Testis (tissue), 3 donors: ENCODE data around the gene IFITM1. TPM values are rescaled to one million over a fixed set of nuclear protein-coding genes. Genes with fewer than 3 reads are reported as not detected.

Source experiments
- DNase-seq: peaks from one replicate; pipeline ENCODE4 v3.0.0-alpha.2; 2019
- H3K27ac ChIP-seq, 2 donors: fragments of 200-600 bp; sonication (generic); one replicate each; pipeline ENCODE4 v1.5.1; 2019
- H3K27me3 ChIP-seq: fragments of 200-600 bp; sonication (generic); one replicate; pipeline ENCODE4 v1.5.1; 2019
- H3K36me3 ChIP-seq: fragments of 200-600 bp; sonication (generic); one replicate; pipeline ENCODE4 v1.5.1; 2017; ENCODE audit warnings: low read depth; ENCODE audit errors: missing control alignments
- H3K4me1 ChIP-seq: fragments of 200-600 bp; sonication (generic); one replicate; pipeline ENCODE4 v1.5.1; 2019
- H3K4me3 ChIP-seq, 2 donors: fragments of 200-600 bp; sonication (generic); one replicate each; pipeline ENCODE4 v1.5.1; 2017 to 2019
- H3K9me3 ChIP-seq: fragments of 200-600 bp; sonication (generic); one replicate; pipeline ENCODE4 v1.5.1; 2017
- CTCF ChIP-seq, 3 experiments: fragments of 450-650 bp in 2 of 3; fragments of 200-600 bp in 1 of 3; sonication (generic) in 1 of 3; IDR thresholded peaks; one replicate each; pipeline ENCODE4 v1.5.1; 2016 to 2019; ENCODE audit warnings: antibody characterized with exemption in 3 of 3, mild to moderate bottlenecking in 2 of 3, moderate library complexity in 1 of 3
- POLR2A ChIP-seq: fragments of 450-650 bp; IDR thresholded peaks from one replicate; pipeline ENCODE4 v1.6.1; 2017; ENCODE audit warnings: antibody characterized with exemption, mild to moderate bottlenecking, moderate library complexity
- WGBS, 2 donors: methylation state at CpG; one replicate each; pipeline ENCODE4 v1.1.5; 2018; 5-methylcytosine and 5-hydroxymethylcytosine counted together
- intact Hi-C: fragments of 100-400 bp; cut with DNase I; formaldehyde crosslinking; loops from one replicate; pipeline ENCODE4 v1.15.1; 2023; ENCODE audit warnings: low total_unique reads
- polyA plus RNA-seq: library from polyadenylated mRNA; stranded (reverse); fragments of 350-450 nt; fragmentation: Illumina TruSeq; extraction: RNeasy Lipid Tissue Mini Kit (QIAGEN cat#74804); gene quantifications from one replicate; pipeline ENCODE4 v1.2.3, GENCODE V29; 2014; ENCODE audit warnings: low read depth, low replicate concordance; ENCODE audit not compliant: insufficient read depth
- total RNA-seq, 2 donors: library from RNA; depleted of rRNA; stranded (reverse); fragments of >200 nt; gene quantifications; one replicate each; pipeline ENCODE4 v1.2.3, GENCODE V29; 2016

IFITM1 gene
- total and polyA plus RNA-seq, 3 donors from 2014 or later: 63.1 to 146 (median 93.3) TPM

GRCh38 chr11:356610-357009, 42.8 kb downstream of the IFITM1 start:
- WGBS, 2 donors: 39 to 67% methylated on average over 6 of the region's 6 CpGs
- no peaks in the 10 kb centered on the region for H3K27me3 ChIP-seq
- H3K9me3 ChIP-seq: no peaks in the 10 kb centered on the region
- no peak overlapping the region for H3K4me3 ChIP-seq
- intact Hi-C loops: loop anchor here (10.0 kb wide), 1 partner anchor 62 kb away; the partner anchor contains the start of gene IFITM5
- no peak for DNase-seq
- H3K27ac ChIP-seq: no peak overlapping the region
- H3K4me1 ChIP-seq: peaks cover 28% of the 10 kb centered on the region
- TF ChIP-seq CTCF (IDR thresholded peaks at IDR 0.05): no peak
- TF ChIP-seq POLR2A: no peak
- H3K36me3 ChIP-seq: no peaks in the 10 kb centered on the region

- 82 to 83% methylated on average over 4 of the region's 4 CpGs for WGBS, 2 donors
These were observed 43.7 kb downstream of the IFITM1 start for GRCh38 chr11:357582-357981.

GRCh38 chr11:358129-358800, 44.4 kb downstream of the IFITM1 start:
- DNase-seq: no peak
- intact Hi-C loops: loop anchor here (10.0 kb wide), 1 partner anchor 63 kb away; the partner anchor contains the start of gene IFITM5
- WGBS, 2 donors: 54 to 56% methylated on average over 32 to 34 of the region's 34 CpGs

More at GRCh38 chr11:357582-357981, 43.7 kb downstream of the IFITM1 start:
- no peak overlapping the region for H3K4me3 ChIP-seq
- H3K27me3 ChIP-seq: no peaks in the 10 kb centered on the region
- no peak overlapping the region for H3K27ac ChIP-seq
- H3K36me3 ChIP-seq: no peaks in the 10 kb centered on the region
- H3K9me3 ChIP-seq: no peaks in the 10 kb centered on the region
- TF ChIP-seq POLR2A: no peak
- TF ChIP-seq CTCF (IDR thresholded peaks at IDR 0.05): no peak
- intact Hi-C loops: loop anchor here (10.0 kb wide), 1 partner anchor 63 kb away; the partner anchor contains the start of gene IFITM5
- peaks cover 27% of the 10 kb centered on the region for H3K4me1 ChIP-seq
- DNase-seq: no peak

GRCh38 chr11:359181-359714, 45.4 kb downstream of the IFITM1 start:
- intact Hi-C loops: loop anchor here (10.0 kb wide), 1 partner anchor 64 kb away; the partner anchor contains the start of gene IFITM5
- peaks cover 10% of the 10 kb centered on the region for H3K4me1 ChIP-seq
- no peak overlapping the region for H3K4me3 ChIP-seq
- no peak for DNase-seq
- 74 to 83% methylated on average over 5 of the region's 5 CpGs for WGBS, 2 donors
- no peak overlapping the region for H3K27ac ChIP-seq
- no peaks in the 10 kb centered on the region for H3K9me3 ChIP-seq
- H3K36me3 ChIP-seq: no peaks in the 10 kb centered on the region
- TF ChIP-seq CTCF (IDR thresholded peaks at IDR 0.05): no peak
- no peak for TF ChIP-seq POLR2A
- H3K27me3 ChIP-seq: no peaks in the 10 kb centered on the region

More at GRCh38 chr11:358129-358800, 44.4 kb downstream of the IFITM1 start:
- Histone ChIP-seq H3K27me3 (no peaks in the 10 kb centered on the region), H3K36me3 (no peaks in the 10 kb centered on the region), H3K9me3 (no peaks in the 10 kb centered on the region), H3K4me1 (peaks cover 20% of the 10 kb centered on the region), H3K4me3 (no peak overlapping the region), H3K27ac (no peak overlapping the region)
- TF ChIP-seq CTCF (IDR thresholded peaks at IDR 0.05) (no peak), POLR2A (no peak)
